SH-SY5Y (cell line): ENCODE data around the gene EIF3I.

Source experiments
- GATA2 ChIP-seq: IDR thresholded peaks from 2 replicates; pipeline ENCODE4 v1.6.1; 2011; ENCODE audit warnings: mild to moderate bottlenecking, low read depth, low read length
- GATA3 ChIP-seq: IDR thresholded peaks from 2 replicates; pipeline ENCODE4 v1.6.1; 2011; ENCODE audit warnings: low read depth, mild to moderate bottlenecking, low read length, moderate library complexity

DNA sequence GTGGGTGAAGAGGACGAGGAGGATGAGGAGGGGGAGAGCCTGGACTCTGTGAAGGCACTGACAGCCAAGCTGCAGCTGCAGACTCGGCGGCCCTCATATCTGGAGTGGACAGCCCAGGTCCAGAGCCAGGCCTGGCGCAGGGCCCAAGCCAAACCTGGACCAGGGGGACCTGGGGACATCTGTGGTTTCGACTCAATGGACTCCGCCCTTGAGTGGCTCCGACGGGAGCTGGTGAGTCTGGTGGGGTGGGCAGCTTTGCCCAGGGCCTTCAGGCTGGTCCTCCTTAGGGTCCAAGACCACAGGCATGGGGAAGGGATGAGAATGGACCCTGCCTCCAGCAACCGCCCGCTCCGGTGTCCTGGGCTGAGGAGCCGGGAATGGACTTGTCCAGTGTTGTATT lies 25.2 kb downstream of the EIF3I start:
- TF ChIP-seq GATA2 = no peak
- no peak for TF ChIP-seq GATA3
